Common myeloid progenitor, CD34-positive (primary cell): ENCODE data around the gene LDHA.
A peak's percentile ranks its signal among the peaks of the same experiment; 100 is the strongest.

Experiments used
- CTCF ChIA-PET: fragments of 350-600 bp; sonication (Branson Sonifier 250); formaldehyde crosslinking; loops from one replicate; lab custom pipeline; 2021; ENCODE audit warnings: antibody characterized with exemption; lab: Charles Lee
- POLR2A ChIA-PET: fragments of 350-600 bp; sonication (Branson Sonifier 250); formaldehyde crosslinking; loops from one replicate; lab custom pipeline; 2021; ENCODE audit warnings: antibody characterized with exemption; lab: Charles Lee
- DNase-seq, 3 donors: peaks; one replicate each; pipeline versions ENCODE4 v3.0.0 to v3.0.0-alpha.2; 2013
- H3K27ac ChIP-seq, 2 experiments: 1 replicate in 1 of 2; 2 replicates in 1 of 2; pipeline ENCODE4 v1.7.0; 2013; ENCODE audit warnings: inconsistent platforms in 2 of 2, low read length in 2 of 2, mild to moderate bottlenecking in 2 of 2, low read depth in 1 of 2, moderate library complexity in 1 of 2; ENCODE audit not compliant: severe bottlenecking in 2 of 2, insufficient read depth in 1 of 2, poor library complexity in 1 of 2
- H3K27me3 ChIP-seq, 5 experiments: replicated peaks in 2 of 5; 1 replicate in 3 of 5; 2 replicates in 2 of 5; pipeline versions ENCODE4 v1.6.1 to v1.7.0; 2013; ENCODE audit warnings: low read length in 4 of 5, mild to moderate bottlenecking in 2 of 5, moderate library complexity in 2 of 5, inconsistent platforms in 1 of 5; ENCODE audit not compliant: insufficient read depth in 5 of 5, control insufficient read depth in 4 of 5
- H3K36me3 ChIP-seq, 4 experiments: 1 replicate in 2 of 4; 2 replicates in 2 of 4; pipeline versions ENCODE4 v1.6.1 to v1.7.0; 2013; ENCODE audit warnings: low read length in 3 of 4, control low read depth in 1 of 4, mild to moderate bottlenecking in 1 of 4; ENCODE audit not compliant: control insufficient read depth in 4 of 4, insufficient read depth in 4 of 4
- H3K4me1 ChIP-seq, 4 experiments: 1 replicate in 3 of 4; 2 replicates in 1 of 4; pipeline versions ENCODE4 v1.6.1 to v1.7.1; 2013; ENCODE audit warnings: low read length in 3 of 4, mild to moderate bottlenecking in 3 of 4, control low read depth in 1 of 4, inconsistent platforms in 1 of 4, moderate library complexity in 1 of 4; ENCODE audit not compliant: control insufficient read depth in 4 of 4, insufficient read depth in 4 of 4; ENCODE audit errors: control extremely low read depth in 1 of 4
- H3K4me3 ChIP-seq, 7 experiments: 1 replicate in 4 of 7; 2 replicates in 3 of 7; pipeline versions ENCODE4 v1.5.1 to v1.7.0; 2013; ENCODE audit warnings: mild to moderate bottlenecking in 7 of 7, low read length in 6 of 7, moderate library complexity in 6 of 7, inconsistent platforms in 2 of 7, low read depth in 2 of 7, control low read depth in 1 of 7; ENCODE audit not compliant: insufficient read depth in 4 of 7, control insufficient read depth in 1 of 7; ENCODE audit errors: extremely low read depth in 1 of 7
- H3K9me3 ChIP-seq, 5 experiments: 1 replicate in 4 of 5; 2 replicates in 1 of 5; pipeline versions ENCODE4 v1.6.1 to v1.7.1; 2013; ENCODE audit warnings: low read length in 4 of 5, mild to moderate bottlenecking in 2 of 5, inconsistent platforms in 1 of 5, low read depth in 1 of 5, moderate library complexity in 1 of 5; ENCODE audit not compliant: control insufficient read depth in 4 of 5, insufficient read depth in 2 of 5; ENCODE audit errors: control extremely low read depth in 1 of 5
- WGBS: methylation state at CpG from one replicate; pipeline ENCODE4 v1.1.5; 2013; ENCODE audit not compliant: insufficient coverage; 5-methylcytosine and 5-hydroxymethylcytosine counted together

The LDHA gene

DNA sequence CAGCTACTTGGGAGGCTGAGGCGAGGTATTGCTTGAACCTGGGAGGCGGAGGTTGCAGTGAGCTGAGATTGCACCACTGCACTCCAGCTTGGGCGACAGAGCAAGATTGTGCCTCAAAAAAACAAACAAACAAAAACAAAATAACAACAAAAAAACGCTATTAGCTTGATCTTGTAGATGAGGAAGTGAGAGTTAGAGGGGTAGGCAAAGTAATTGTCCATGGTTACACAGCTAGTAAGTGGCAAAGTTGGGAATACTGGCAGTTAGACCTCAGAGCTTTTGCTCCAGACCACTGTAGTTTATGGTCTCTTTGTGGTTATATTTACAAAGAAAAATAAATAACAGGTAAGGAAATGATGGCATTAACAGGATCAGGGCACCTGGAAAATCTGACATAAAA, 32.9 kb downstream of the LDHA start:
- Histone ChIP-seq H3K9me3 (no peaks in the 10 kb centered on the region), H3K27ac (no peak overlapping the region), H3K36me3 (no peaks in the 10 kb centered on the region), H3K4me1 (peaks cover 0 to 2% (median 0%) of the 10 kb centered on the region in 4 experiments), H3K4me3 (no peak overlapping the region), H3K27me3 (no peaks in the 10 kb centered on the region)
- POLR2A ChIA-PET, result no interaction called here
- CTCF ChIA-PET, result no interaction called here
- DNase-seq, result no peak
- 100% methylated on average over 1 of the region's 4 CpGs for WGBS

DNA sequence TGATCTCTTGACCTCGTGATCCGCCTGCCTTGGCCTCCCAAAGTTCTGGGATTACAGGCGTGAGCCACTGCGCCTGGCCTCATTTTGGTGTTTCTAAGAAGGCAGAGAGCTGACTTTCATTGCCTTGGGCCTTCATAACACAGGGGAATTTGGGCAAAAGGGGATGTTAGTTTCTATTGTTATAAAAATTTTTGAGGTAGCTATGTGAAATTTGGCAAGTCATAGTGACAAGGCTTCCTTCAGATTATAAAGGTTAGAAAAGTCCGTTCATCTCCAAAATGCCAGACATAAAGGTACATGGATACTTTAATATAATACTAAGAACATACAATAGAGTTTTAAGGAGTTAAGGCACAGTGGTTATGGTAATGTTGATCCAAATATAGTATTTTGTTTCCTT, 35.0 kb downstream of the LDHA start:
- DNase-seq, result peak in 2 of 3 donors; percentile 62 to 70
- H3K4me1 ChIP-seq, result peaks cover 0 to 2% (median 0%) of the 10 kb centered on the region in 4 experiments
- H3K27ac ChIP-seq, result no peak overlapping the region
- WGBS, result 93% methylated on average over 3 of the region's 5 CpGs
- H3K36me3 ChIP-seq, result no peaks in the 10 kb centered on the region
- no peaks in the 10 kb centered on the region for H3K9me3 ChIP-seq
- no peak overlapping the region for H3K4me3 ChIP-seq
- no peaks in the 10 kb centered on the region for H3K27me3 ChIP-seq
- ChIA-PET POLR2A (no interaction called here), CTCF (no interaction called here)

DNA sequence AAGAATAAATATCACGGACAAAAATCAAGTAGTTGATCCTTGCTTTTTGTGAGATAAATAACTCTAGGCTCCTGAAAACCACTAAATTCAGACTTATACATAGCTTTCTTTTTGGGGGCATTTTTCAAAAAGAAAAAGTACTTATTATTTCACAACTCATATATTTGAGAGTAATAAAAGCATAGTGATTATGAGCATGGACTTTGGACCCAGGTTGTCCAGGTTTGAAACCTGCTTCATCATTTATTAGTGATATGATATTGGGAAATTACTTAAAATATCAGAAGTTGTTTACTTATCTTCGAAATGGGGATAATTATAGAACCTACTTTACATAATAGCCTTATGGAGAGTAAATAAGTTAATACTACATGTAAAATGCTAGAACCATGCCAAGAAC, 44.3 kb downstream of the LDHA start:
- no peak overlapping the region for H3K4me3 ChIP-seq
- H3K4me1 ChIP-seq, result peaks cover 0 to 4% (median 2%) of the 10 kb centered on the region in 4 experiments
- H3K36me3 ChIP-seq, result no peaks in the 10 kb centered on the region
- no peaks in the 10 kb centered on the region for H3K27me3 ChIP-seq
- POLR2A ChIA-PET, result no interaction called here
- H3K9me3 ChIP-seq, result peaks cover 0 to 4% (median 0%) of the 10 kb centered on the region in 5 experiments
- no peak for DNase-seq
- no CpG with 5 or more reads among the region's 2 CpGs for WGBS
- CTCF ChIA-PET, result interaction anchor here (1.0 kb wide), 1 partner anchor 13 kb away, joined by 3 read pairs; no protein-coding TSS in a partner anchor
- no peak overlapping the region for H3K27ac ChIP-seq

DNA sequence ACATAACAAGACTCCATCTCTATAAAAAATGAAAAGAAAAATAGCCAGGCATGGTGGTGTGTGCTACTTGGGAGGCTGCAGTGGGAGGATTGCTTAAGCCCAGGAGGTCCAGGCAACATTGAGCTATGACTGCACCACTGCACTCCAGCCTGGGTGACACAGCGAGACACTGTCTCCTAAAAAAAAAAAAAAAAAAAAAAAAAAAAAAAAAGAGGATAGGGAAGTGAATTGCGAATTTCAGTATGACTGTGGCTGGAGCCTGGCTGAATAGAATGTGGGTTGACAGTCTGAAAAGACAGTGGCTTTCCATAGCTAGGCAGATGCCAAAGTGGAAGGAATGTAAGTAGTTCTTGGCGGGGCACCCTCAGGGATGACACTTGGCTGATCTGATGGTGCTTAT, 54.9 kb downstream of the LDHA start:
- Histone ChIP-seq H3K4me3 (no peak overlapping the region), H3K27ac (no peak overlapping the region), H3K4me1 (peaks cover 0 to 3% (median 0%) of the 10 kb centered on the region in 4 experiments), H3K36me3 (no peaks in the 10 kb centered on the region), H3K27me3 (no peaks in the 10 kb centered on the region), H3K9me3 (no peaks in the 10 kb centered on the region)
- POLR2A ChIA-PET, result no interaction called here
- CTCF ChIA-PET, result interaction anchor here (0.6 to 0.7 kb wide), 2 partner anchors 18 to 87 kb away, joined by 3 read pairs; no protein-coding TSS in a partner anchor
- peak in 2 of 3 donors; percentile 11 to 15 for DNase-seq
- WGBS, result 100% methylated on average over 2 of the region's 3 CpGs

DNA sequence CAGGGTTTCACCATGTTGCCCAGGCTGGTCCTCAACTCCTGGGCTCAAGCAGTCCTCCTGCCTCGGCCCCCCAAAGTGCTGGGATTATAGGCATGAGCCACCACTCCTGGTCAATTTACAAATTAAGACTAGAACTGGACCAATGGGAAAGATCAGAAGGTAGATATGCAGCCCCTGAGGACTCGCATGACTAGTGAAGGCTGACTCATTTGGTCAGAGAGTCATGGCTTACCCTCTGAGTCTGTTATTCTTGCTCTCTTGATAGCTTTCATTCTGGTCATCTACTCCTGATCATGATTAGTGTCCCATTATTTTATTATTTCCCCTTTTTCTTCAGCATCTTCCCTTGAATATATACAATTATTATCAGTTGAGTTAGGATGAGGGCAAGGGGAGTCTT, 58.6 kb downstream of the LDHA start:
- H3K9me3 ChIP-seq, result no peaks in the 10 kb centered on the region
- 100% methylated on average over 1 of the region's 2 CpGs for WGBS
- POLR2A ChIA-PET, result no interaction called here
- no peak overlapping the region for H3K27ac ChIP-seq
- no peaks in the 10 kb centered on the region for H3K36me3 ChIP-seq
- CTCF ChIA-PET, result interaction anchor here (1.0 to 1.1 kb wide), 2 partner anchors 9 to 13 kb away, joined by 3 read pairs; no protein-coding TSS in a partner anchor
- peaks cover 0 to 3% (median 0%) of the 10 kb centered on the region in 5 experiments for H3K27me3 ChIP-seq
- no peak overlapping the region for H3K4me3 ChIP-seq
- peaks cover 0 to 3% (median 0%) of the 10 kb centered on the region in 4 experiments for H3K4me1 ChIP-seq
- no peak for DNase-seq

DNA sequence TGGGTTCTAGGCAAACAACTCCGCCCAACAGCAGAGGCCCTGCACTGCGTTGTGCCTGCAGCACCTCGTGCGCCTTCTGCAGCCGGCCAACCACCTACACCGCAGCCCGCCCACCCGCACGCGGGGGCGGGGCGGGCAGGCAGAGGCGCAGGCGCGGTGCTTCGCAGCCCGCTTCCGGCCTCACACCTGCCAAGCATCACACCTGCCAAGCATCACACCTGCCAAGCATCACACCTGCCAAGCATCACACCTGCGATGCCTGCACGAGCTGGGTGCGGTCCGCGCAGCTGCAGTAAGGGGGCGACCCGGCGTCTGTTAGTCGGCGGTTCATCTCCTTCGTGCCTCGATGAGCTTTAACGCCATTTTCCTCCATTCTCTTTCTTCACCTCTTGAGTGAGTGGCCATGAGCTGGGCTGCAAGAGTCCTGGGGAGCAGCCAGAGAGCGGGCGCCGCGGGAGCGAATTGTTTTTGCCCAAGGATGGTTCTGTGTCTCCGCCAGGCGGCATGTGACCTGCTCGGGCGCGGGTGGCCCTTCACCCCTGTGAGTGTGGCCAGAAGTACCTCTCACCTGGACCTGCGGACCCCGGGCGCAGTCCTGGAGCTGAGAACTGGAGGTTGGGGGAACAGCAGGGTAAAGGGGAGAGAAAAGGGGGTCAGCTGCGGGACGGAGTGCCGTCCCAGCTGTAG, 61.5 kb downstream of the LDHA start, which contains the start of gene LDHAL6A:
TSS of gene LDHAL6A (plus strand) at position 171 of the 687 bp plus-strand sequence. CDS start 825 bp downstream, outside the sequence.
- Histone ChIP-seq H3K4me3 (peak within 1 kb of the TSS in 4 of 7 experiments; percentile 39 to 55 (median 46)), H3K9me3 (no peaks in the 10 kb centered on the region), H3K27me3 (peaks cover 0 to 3% (median 0%) of the 10 kb centered on the region in 5 experiments), H3K27ac (no peak within 1 kb of the TSS), H3K4me1 (no peaks in the 10 kb centered on the region), H3K36me3 (no peaks in the 10 kb centered on the region)
- POLR2A ChIA-PET, result no interaction called here
- WGBS, result 72% methylated on average over 33 of the region's 47 CpGs
- CTCF ChIA-PET, result interaction anchor here (0.6 kb wide), 1 partner anchor 60 kb away, joined by 3 read pairs; no protein-coding TSS in a partner anchor
- DNase-seq, result peak; percentile 12 to 36 (median 19)

DNA sequence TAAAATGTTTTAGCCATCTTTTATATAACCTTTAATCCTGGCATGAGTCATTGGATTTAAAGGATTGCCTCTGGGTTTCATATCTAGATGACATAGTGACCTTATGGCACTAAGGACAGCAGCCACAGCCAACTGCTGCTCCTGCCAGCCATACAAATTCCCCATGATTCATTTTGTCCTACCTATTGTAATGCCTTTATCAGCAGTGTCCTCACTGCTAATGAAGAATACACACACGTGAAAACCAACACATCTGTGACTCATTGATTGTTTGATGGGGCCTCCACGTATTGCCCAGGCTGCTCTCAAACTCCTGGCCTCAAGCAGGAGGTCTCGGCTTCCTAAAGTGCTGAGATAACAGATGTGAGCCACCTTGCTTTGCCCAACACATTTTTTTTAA, 63.1 kb downstream of the LDHA start:
- peaks cover 0 to 3% (median 0%) of the 10 kb centered on the region in 5 experiments for H3K27me3 ChIP-seq
- no peaks in the 10 kb centered on the region for H3K4me1 ChIP-seq
- no peaks in the 10 kb centered on the region for H3K9me3 ChIP-seq
- WGBS, result 92% methylated on average over 2 of the region's 3 CpGs
- H3K27ac ChIP-seq, result no peak overlapping the region
- CTCF ChIA-PET, result interaction anchor here (1.0 kb wide), 2 partner anchors 48 to 83 kb away, joined by 3 read pairs; no protein-coding TSS in a partner anchor
- no peaks in the 10 kb centered on the region for H3K36me3 ChIP-seq
- no peak for DNase-seq
- no peak overlapping the region for H3K4me3 ChIP-seq
- POLR2A ChIA-PET, result no interaction called here
